ENCODE results near the gene SEPTIN10. TPM values are rescaled to one million over a fixed set of nuclear protein-coding genes. Genes with fewer than 3 reads are reported as not detected.
"Not testable (repeated sequence)": the region's sequence is repeated elsewhere in the genome, so short reads cannot be mapped to it uniquely, and the experiment has no call there.

Gene SEPTIN10
- total and polyA plus RNA-seq, 2 donors (not counting 1 experiment from before 2014, with no cell fraction given) = 0.28 TPM; not detected in 1

DNA sequence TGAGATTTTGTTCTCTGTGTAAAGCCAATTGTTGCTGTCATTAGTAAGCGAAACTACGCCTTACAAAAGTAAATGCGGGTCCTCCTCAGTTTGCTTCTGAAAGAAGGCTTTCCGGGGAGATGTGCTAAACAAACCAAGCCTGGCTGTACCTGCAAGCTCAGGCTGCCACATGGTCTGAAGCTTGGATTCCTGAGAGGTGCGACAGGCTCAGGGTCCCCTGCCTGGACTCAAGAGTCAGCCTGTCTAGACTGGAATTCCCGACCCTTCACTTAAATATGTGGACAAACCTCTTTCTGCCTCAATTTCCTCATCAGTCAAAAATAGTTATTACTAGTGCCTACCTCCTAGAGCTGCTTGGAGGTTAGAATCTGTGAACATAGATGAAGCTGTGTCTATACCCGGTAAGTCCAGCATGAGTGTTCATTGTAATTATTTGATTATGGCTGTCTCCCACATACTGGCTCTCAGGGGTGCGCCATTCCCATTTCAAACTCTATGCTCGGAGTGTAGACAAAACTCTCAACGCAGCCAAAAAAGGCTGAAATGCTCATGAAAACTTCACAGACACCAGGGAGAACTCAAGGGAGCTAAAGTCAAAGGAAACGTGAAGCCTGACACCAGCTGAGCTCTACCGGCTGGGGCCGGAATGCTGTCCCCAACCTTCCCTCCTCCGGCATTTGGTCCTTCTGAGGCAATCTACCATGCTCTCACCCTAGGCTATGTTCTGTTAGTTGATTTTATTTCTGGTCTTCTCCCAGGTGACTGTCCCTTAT, 31.8 kb upstream of the SEPTIN10 start:
- H3K9ac ChIP-seq (ENCODE audit: low read length) = no peak overlapping the region
- Mint-ChIP-seq H3K27me3 (peaks cover 10% of the 10 kb centered on the region), H3K9me3 (ENCODE audit: insufficient read depth) (no peaks in the 10 kb centered on the region), H3K4me3 (no peak overlapping the region), H3K4me1 (no peaks in the 10 kb centered on the region), H3K27ac (no peak overlapping the region)
- ChIA-PET CTCF (no interaction called here), POLR2A (no interaction called here)
- no peak overlapping the region for H3K4me2 ChIP-seq (replicated peaks; ENCODE audit: low read depth, low read length, poor library complexity, severe bottlenecking)
- H3K9me3 ChIP-seq (ENCODE audit: control extremely low read depth in 1 of 3, control insufficient read depth in 2 of 3, insufficient read depth in 1 of 3, low read length in 2 of 3) = peaks cover 0 to 6% (median 0%) of the 10 kb centered on the region in 3 donors
- H3K27ac ChIP-seq (ENCODE audit: low read length in 2 of 2) = no peak overlapping the region
- H3K4me3 ChIP-seq (ENCODE audit: control extremely low read depth in 1 of 5, extremely low read depth in 1 of 5, insufficient read depth in 1 of 5, low read depth in 2 of 5, low read length in 4 of 5) = no peak overlapping the region
- ATAC-seq (ENCODE audit: low read depth) = no peak
- no peak for TF ChIP-seq EZH2 (IDR thresholded peaks at IDR 0.05; ENCODE audit: borderline replicate concordance, insufficient read depth, low read depth, low read length, poor library complexity, severe bottlenecking)
- TF ChIP-seq, protein P1, sequence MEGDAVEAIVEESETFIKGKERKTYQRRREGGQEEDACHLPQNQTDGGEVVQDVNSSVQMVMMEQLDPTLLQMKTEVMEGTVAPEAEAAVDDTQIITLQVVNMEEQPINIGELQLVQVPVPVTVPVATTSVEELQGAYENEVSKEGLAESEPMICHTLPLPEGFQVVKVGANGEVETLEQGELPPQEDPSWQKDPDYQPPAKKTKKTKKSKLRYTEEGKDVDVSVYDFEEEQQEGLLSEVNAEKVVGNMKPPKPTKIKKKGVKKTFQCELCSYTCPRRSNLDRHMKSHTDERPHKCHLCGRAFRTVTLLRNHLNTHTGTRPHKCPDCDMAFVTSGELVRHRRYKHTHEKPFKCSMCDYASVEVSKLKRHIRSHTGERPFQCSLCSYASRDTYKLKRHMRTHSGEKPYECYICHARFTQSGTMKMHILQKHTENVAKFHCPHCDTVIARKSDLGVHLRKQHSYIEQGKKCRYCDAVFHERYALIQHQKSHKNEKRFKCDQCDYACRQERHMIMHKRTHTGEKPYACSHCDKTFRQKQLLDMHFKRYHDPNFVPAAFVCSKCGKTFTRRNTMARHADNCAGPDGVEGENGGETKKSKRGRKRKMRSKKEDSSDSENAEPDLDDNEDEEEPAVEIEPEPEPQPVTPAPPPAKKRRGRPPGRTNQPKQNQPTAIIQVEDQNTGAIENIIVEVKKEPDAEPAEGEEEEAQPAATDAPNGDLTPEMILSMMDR (IDR thresholded peaks at IDR 0.05) = no peak
- H2AFZ ChIP-seq (ENCODE audit: insufficient read depth, low read depth, low read length, poor library complexity, severe bottlenecking) = no peak overlapping the region
- H3K36me3 ChIP-seq (replicated peaks in 1 of 2; ENCODE audit: control extremely low read depth in 1 of 2, control insufficient read depth in 1 of 2, extremely low read depth in 1 of 2, insufficient read depth in 2 of 2, low read length in 1 of 2) = no peaks in the 10 kb centered on the region
- 98% methylated on average over 12 of the region's 14 CpGs for WGBS (ENCODE audit: insufficient coverage)
- H4K20me1 ChIP-seq (ENCODE audit: control insufficient read depth, insufficient read depth, low read length, poor library complexity, severe bottlenecking) = no peaks in the 10 kb centered on the region
- no peaks in the 10 kb centered on the region for H3K27me3 ChIP-seq (replicated peaks in 1 of 4; ENCODE audit: control extremely low read depth in 1 of 4, control insufficient read depth in 3 of 4, insufficient read depth in 4 of 4, low read length in 3 of 4)
- intact Hi-C loops (cut with micrococcal nuclease) = no loop called here
- no peaks in the 10 kb centered on the region for H3K79me2 ChIP-seq (ENCODE audit: control insufficient read depth, insufficient read depth, low read length)
- H3K4me1 ChIP-seq (ENCODE audit: control insufficient read depth in 2 of 2, insufficient read depth in 2 of 2, low read length in 2 of 2) = no peaks in the 10 kb centered on the region
- DNase-seq = no peak

DNA sequence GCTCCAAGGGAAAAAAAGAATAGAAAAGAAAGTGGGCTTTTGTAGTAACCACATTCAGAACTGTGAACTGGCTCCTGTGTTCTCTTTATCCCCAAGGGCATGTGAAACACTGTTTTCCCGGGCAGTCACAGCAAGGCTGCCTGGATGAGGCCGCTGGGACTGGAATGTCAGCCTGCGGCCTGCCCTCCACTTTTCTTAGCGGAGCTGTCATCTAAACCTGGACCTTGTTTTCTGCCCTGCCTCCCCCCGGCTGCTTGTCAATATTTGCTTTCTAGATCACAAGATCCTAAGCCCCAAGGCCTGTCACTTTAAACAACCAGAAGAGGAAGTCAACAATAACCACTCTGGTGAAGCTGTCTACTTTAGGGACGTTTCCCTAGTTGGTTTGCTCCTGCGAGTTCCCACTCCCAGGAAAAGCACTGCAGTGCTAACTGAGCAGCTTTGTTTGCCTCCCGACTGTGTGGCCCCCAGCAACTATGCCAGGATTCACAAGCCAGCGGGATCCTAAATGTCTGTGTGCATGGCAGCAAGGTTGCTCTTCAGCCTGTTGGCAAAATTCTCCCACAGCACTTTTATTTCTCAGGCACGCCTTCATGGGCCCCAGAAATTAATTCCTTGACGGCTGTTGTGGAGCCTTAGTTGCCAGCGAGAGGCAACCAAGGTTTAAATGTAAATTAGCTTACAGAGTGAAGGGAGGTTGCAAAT, 31.0 kb upstream of the SEPTIN10 start:
- Histone ChIP-seq H3K4me1 (ENCODE audit: control insufficient read depth in 2 of 2, insufficient read depth in 2 of 2, low read length in 2 of 2) (no peaks in the 10 kb centered on the region), H3K4me2 (replicated peaks; ENCODE audit: low read depth, low read length, poor library complexity, severe bottlenecking) (no peak overlapping the region), H3K9ac (ENCODE audit: low read length) (no peak overlapping the region), H4K20me1 (ENCODE audit: control insufficient read depth, insufficient read depth, low read length, poor library complexity, severe bottlenecking) (no peaks in the 10 kb centered on the region), H3K4me3 (ENCODE audit: control extremely low read depth in 1 of 5, extremely low read depth in 1 of 5, insufficient read depth in 1 of 5, low read depth in 2 of 5, low read length in 4 of 5) (no peak overlapping the region), H3K79me2 (ENCODE audit: control insufficient read depth, insufficient read depth, low read length) (no peaks in the 10 kb centered on the region), H3K36me3 (replicated peaks in 1 of 2; ENCODE audit: control extremely low read depth in 1 of 2, control insufficient read depth in 1 of 2, extremely low read depth in 1 of 2, insufficient read depth in 2 of 2, low read length in 1 of 2) (no peaks in the 10 kb centered on the region), H3K9me3 (ENCODE audit: control extremely low read depth in 1 of 3, control insufficient read depth in 2 of 3, insufficient read depth in 1 of 3, low read length in 2 of 3) (peaks cover 0 to 6% (median 0%) of the 10 kb centered on the region in 3 donors), H2AFZ (ENCODE audit: insufficient read depth, low read depth, low read length, poor library complexity, severe bottlenecking) (no peak overlapping the region), H3K27ac (ENCODE audit: low read length in 2 of 2) (no peak overlapping the region), H3K27me3 (replicated peaks in 1 of 4; ENCODE audit: control extremely low read depth in 1 of 4, control insufficient read depth in 3 of 4, insufficient read depth in 4 of 4, low read length in 3 of 4) (no peaks in the 10 kb centered on the region)
- Mint-ChIP-seq H3K4me3 (no peak overlapping the region), H3K27ac (no peak overlapping the region), H3K4me1 (no peaks in the 10 kb centered on the region), H3K9me3 (ENCODE audit: insufficient read depth) (no peaks in the 10 kb centered on the region), H3K27me3 (peaks cover 9% of the 10 kb centered on the region)
- POLR2A ChIA-PET = no interaction called here
- CTCF ChIA-PET = interaction anchor here (0.6 to 0.7 kb wide), 2 partner anchors 21 to 65 kb away, joined by 3 to 4 read pairs; no protein-coding TSS in a partner anchor
- no peak for ATAC-seq (ENCODE audit: low read depth)
- 32% methylated on average over 9 of the region's 12 CpGs for WGBS (ENCODE audit: insufficient coverage)
- no peak for DNase-seq
- TF ChIP-seq EZH2 (IDR thresholded peaks at IDR 0.05; ENCODE audit: borderline replicate concordance, insufficient read depth, low read depth, low read length, poor library complexity, severe bottlenecking) = no peak
- TF ChIP-seq, protein P1 (IDR thresholded peaks at IDR 0.05) = no peak
- intact Hi-C loops (cut with micrococcal nuclease) = no loop called here

DNA sequence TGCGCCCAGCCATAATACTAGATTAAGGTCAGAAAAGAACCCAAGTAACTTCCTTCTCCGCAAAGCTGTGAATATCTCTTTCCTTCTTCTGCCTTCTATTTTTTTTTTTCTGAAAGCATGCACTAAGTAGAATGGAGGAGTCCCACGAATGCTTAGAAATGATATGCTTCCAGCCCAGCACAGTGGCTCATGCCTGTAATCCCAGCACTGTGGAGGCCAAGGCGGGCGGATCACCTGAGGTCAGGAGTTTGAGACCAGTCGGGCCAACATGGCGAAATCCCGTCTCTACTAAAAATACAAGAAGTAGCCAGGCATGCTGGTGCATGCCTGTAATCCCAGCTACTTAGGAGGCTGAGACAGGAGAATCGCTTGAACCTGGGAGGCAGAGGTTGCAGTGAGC, 26.2 kb upstream of the SEPTIN10 start:
- H3K4me1 Mint-ChIP-seq; H3K27ac ChIP-seq (ENCODE audit: low read length in 2 of 2); H2AFZ ChIP-seq (ENCODE audit: insufficient read depth, low read depth, low read length, poor library complexity, severe bottlenecking); H3K4me1 ChIP-seq (ENCODE audit: control insufficient read depth in 2 of 2, insufficient read depth in 2 of 2, low read length in 2 of 2); H3K9me3 ChIP-seq (ENCODE audit: control extremely low read depth in 1 of 3, control insufficient read depth in 2 of 3, insufficient read depth in 1 of 3, low read length in 2 of 3); H3K9ac ChIP-seq (ENCODE audit: low read length); H3K79me2 ChIP-seq (ENCODE audit: control insufficient read depth, insufficient read depth, low read length); DNase-seq; H4K20me1 ChIP-seq (ENCODE audit: control insufficient read depth, insufficient read depth, low read length, poor library complexity, severe bottlenecking); H3K27me3 Mint-ChIP-seq; H3K27me3 ChIP-seq (replicated peaks in 1 of 4; ENCODE audit: control extremely low read depth in 1 of 4, control insufficient read depth in 3 of 4, insufficient read depth in 4 of 4, low read length in 3 of 4); H3K36me3 ChIP-seq (replicated peaks in 1 of 2; ENCODE audit: control extremely low read depth in 1 of 2, control insufficient read depth in 1 of 2, extremely low read depth in 1 of 2, insufficient read depth in 2 of 2, low read length in 1 of 2); H3K4me3 Mint-ChIP-seq; H3K9me3 Mint-ChIP-seq (ENCODE audit: insufficient read depth); POLR2A ChIA-PET; intact Hi-C loops (cut with micrococcal nuclease); H3K4me3 ChIP-seq (ENCODE audit: control extremely low read depth in 1 of 5, extremely low read depth in 1 of 5, insufficient read depth in 1 of 5, low read depth in 2 of 5, low read length in 4 of 5); H3K4me2 ChIP-seq (replicated peaks; ENCODE audit: low read depth, low read length, poor library complexity, severe bottlenecking); CTCF ChIA-PET; H3K27ac Mint-ChIP-seq; ATAC-seq (ENCODE audit: low read depth): not testable (repeated sequence)
- 88% methylated on average over 8 of the region's 9 CpGs for WGBS (ENCODE audit: insufficient coverage)
